ENCODE measurements around the gene GTSE1.

GTSE1 gene

GRCh38 chr22:46373921-46374662 is 77.4 kb downstream of the GTSE1 start:
- Histone ChIP-seq H3K36me3 (peaks cover 0 to 17% (median 0%) of the 10 kb centered on the region in 3 donors), H3K4me1 (no peaks in the 10 kb centered on the region), H3K27ac (no peak overlapping the region), H3K9me3 (peaks cover 0 to 4% (median 3%) of the 10 kb centered on the region in 3 donors), H3K27me3 (peaks cover 0 to 22% of the 10 kb centered on the region in 2 donors), H3K4me3 (no peak overlapping the region)
- TF ChIP-seq CTCF (IDR thresholded peaks at IDR 0.05) = no peak
- no peak for DNase-seq
- intact Hi-C loops (cut with DNase I; ENCODE audit: low total_unique reads) = no loop called here

GRCh38 chr22:46374663-46375474 is 78.2 kb downstream of the GTSE1 start:
- H3K27me3 ChIP-seq = peaks cover 0 to 25% of the 10 kb centered on the region in 2 donors
- no peak overlapping the region for H3K27ac ChIP-seq
- no peak overlapping the region for H3K4me3 ChIP-seq
- H3K36me3 ChIP-seq = peaks cover 0 to 17% (median 0%) of the 10 kb centered on the region in 3 donors
- no peak for DNase-seq
- H3K4me1 ChIP-seq = no peaks in the 10 kb centered on the region
- intact Hi-C loops (cut with DNase I; ENCODE audit: low total_unique reads) = no loop called here
- TF ChIP-seq CTCF (IDR thresholded peaks at IDR 0.05) = no peak
- H3K9me3 ChIP-seq = peaks cover 0 to 4% (median 3%) of the 10 kb centered on the region in 3 donors

GRCh38 chr22:46376111-46376510 is 79.4 kb downstream of the GTSE1 start:
- H3K27me3 ChIP-seq = peaks cover 0 to 29% of the 10 kb centered on the region in 2 donors
- no peak overlapping the region for H3K4me3 ChIP-seq
- H3K9me3 ChIP-seq = peaks cover 0 to 4% (median 3%) of the 10 kb centered on the region in 3 donors
- peaks cover 0 to 25% (median 0%) of the 10 kb centered on the region in 3 donors for H3K36me3 ChIP-seq
- DNase-seq = no peak
- intact Hi-C loops (cut with DNase I; ENCODE audit: low total_unique reads) = no loop called here
- no peaks in the 10 kb centered on the region for H3K4me1 ChIP-seq
- no peak for TF ChIP-seq CTCF (IDR thresholded peaks at IDR 0.05)
- no peak overlapping the region for H3K27ac ChIP-seq

- no peak for DNase-seq
- intact Hi-C loops (cut with DNase I; ENCODE audit: low total_unique reads) = no loop called here
- peaks cover 0 to 31% of the 10 kb centered on the region in 2 donors for H3K27me3 ChIP-seq
- no peak for TF ChIP-seq CTCF (IDR thresholded peaks at IDR 0.05)
- H3K9me3 ChIP-seq = peaks cover 0 to 4% (median 3%) of the 10 kb centered on the region in 3 donors
- H3K36me3 ChIP-seq = peaks cover 0 to 25% (median 0%) of the 10 kb centered on the region in 3 donors
- no peak overlapping the region for H3K27ac ChIP-seq
- H3K4me3 ChIP-seq = no peak overlapping the region
- no peaks in the 10 kb centered on the region for H3K4me1 ChIP-seq
These were observed 80.3 kb downstream of the GTSE1 start for GRCh38 chr22:46376908-46377524.

- intact Hi-C loops (cut with DNase I; ENCODE audit: low total_unique reads) = no loop called here
These were observed 81.1 kb downstream of the GTSE1 start for GRCh38 chr22:46377525-46378425.

More at GRCh38 chr22:46377525-46378425, 81.1 kb downstream of the GTSE1 start:
- TF ChIP-seq CTCF (IDR thresholded peaks at IDR 0.05) = no peak
- Histone ChIP-seq H3K36me3 (peaks cover 0 to 23% (median 0%) of the 10 kb centered on the region in 3 donors), H3K27me3 (peaks cover 0 to 28% of the 10 kb centered on the region in 2 donors), H3K4me3 (no peak overlapping the region), H3K9me3 (peaks cover 0 to 4% (median 3%) of the 10 kb centered on the region in 3 donors), H3K4me1 (no peaks in the 10 kb centered on the region), H3K27ac (no peak overlapping the region)
- DNase-seq = no peak

Measured in tibial artery (tissue), 4 donors.